Renal cortex interstitium (tissue), 11 donors: ENCODE data around the gene CYTH1. TPM values are rescaled to one million over a fixed set of nuclear protein-coding genes. Genes with fewer than 3 reads are reported as not detected.

Experiments used
- DNase-seq, 11 donors: peaks; one replicate each; pipeline ENCODE4 v3.0.0-alpha.2; 2013; ENCODE audit warnings: low read depth in 9 of 11, low spot score in 4 of 11; ENCODE audit errors: extremely low read depth in 1 of 11
- polyA plus RNA-seq, 3 donors: library from polyadenylated mRNA; unstranded; fragments of 120-200 nt; gene quantifications; one replicate each; pipeline ENCODE4 v1.2.1, GENCODE V29; 2013; ENCODE audit not compliant: insufficient read length in 3 of 3

CYTH1 gene
- polyA plus RNA-seq, 3 donors = 23.1 to 26.3 (median 23.2) TPM

- no peak for DNase-seq
These were observed 112.0 kb downstream of the CYTH1 start for GRCh38 chr17:78669975-78670518.

- DNase-seq = no peak
These were observed 112.7 kb downstream of the CYTH1 start for GRCh38 chr17:78669256-78669974.

GRCh38 chr17:78668847-78669246 is 113.2 kb downstream of the CYTH1 start:
- no peak for DNase-seq

GRCh38 chr17:78667741-78668640 is 114.1 kb downstream of the CYTH1 start:
- no peak for DNase-seq

- no peak for DNase-seq
These were observed 115.0 kb downstream of the CYTH1 start for GRCh38 chr17:78667091-78667490.

- no peak for DNase-seq
These were observed 115.8 kb downstream of the CYTH1 start for GRCh38 chr17:78665952-78666920.

- no peak for DNase-seq
These were observed 116.6 kb downstream of the CYTH1 start for GRCh38 chr17:78665387-78665951.

- peak in 2 of 11 donors; percentile 21 to 41 for DNase-seq
These were observed 117.3 kb downstream of the CYTH1 start for GRCh38 chr17:78664476-78665386.

- DNase-seq = peak in 2 of 11 donors; percentile 40 to 44
These were observed 120.8 kb downstream of the CYTH1 start for GRCh38 chr17:78661093-78661770.

GRCh38 chr17:78659546-78659945 is 122.5 kb downstream of the CYTH1 start:
- no peak for DNase-seq

- no peak for DNase-seq
These were observed 123.7 kb downstream of the CYTH1 start for GRCh38 chr17:78658281-78658785.

GRCh38 chr17:78655251-78655940 is 126.7 kb downstream of the CYTH1 start:
- no peak for DNase-seq

GRCh38 chr17:78654325-78654724 is 127.7 kb downstream of the CYTH1 start:
- no peak for DNase-seq

GRCh38 chr17:78653382-78653781 is 128.7 kb downstream of the CYTH1 start:
- no peak for DNase-seq

GRCh38 chr17:78652913-78653312 is 129.2 kb downstream of the CYTH1 start:
- no peak for DNase-seq

GRCh38 chr17:78652024-78652423 is 130.0 kb downstream of the CYTH1 start:
- DNase-seq = no peak
